ENCODE data around the gene CMC2.

Gene CMC2

DNA sequence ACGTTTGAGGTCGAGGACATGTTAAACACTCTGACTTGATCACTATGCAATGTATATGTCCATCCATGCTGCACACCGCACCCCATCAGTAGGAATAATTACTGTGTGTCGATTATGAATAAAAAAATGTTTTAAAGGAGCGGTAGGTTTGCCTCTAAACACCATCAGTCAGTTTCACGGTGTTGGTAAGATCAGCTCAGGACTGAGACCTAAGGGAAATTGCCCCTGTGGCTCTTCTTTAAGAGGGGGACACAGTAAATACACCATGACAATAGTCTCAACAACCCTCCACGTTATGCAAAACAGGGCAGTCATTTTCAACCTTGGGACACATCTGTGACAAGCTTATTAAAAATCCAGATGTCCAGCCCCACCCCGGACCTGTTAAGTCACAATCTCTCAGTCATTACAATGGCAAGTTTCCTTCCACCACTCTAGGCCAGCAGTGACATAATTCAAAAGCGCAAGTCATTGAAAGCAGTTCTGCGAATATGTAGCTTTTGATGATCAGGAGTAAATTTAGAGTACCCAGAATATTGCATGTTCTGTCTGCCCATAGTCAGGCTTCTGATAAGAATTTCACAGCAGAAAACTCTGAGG, 30.2 kb upstream of the CMC2 start:
- H3K4me3 ChIP-seq (ENCODE audit: low read depth, low read length), result peak overlapping the region; percentile 89
- H3K36me3 ChIP-seq (ENCODE audit: control insufficient read depth in 2 of 2, insufficient read depth in 1 of 2, low read length in 2 of 2), result peaks cover 0 to 45% of the 10 kb centered on the region in 2 experiments; a peak in 2 of 3 replicates
- H3K27ac ChIP-seq (ENCODE audit: extremely low read depth, low read depth, low read length), result no peak overlapping the region
- CTCF ChIA-PET, result interaction anchor here (0.6 to 1.5 kb wide), 9 partner anchors 9 to 288 kb away, joined by 3 to 7 read pairs (median 3); no protein-coding TSS in a partner anchor
- POLR2A ChIA-PET, result interaction anchor here (1.0 to 1.9 kb wide), 3 partner anchors 26 to 40 kb away, joined by 4 to 11 read pairs (median 4); partner anchors contain the start of genes C16orf46, CENPN and CMC2
- H3K4me1 ChIP-seq (ENCODE audit: control insufficient read depth, insufficient read depth, low read length), result peaks cover 3% of the 10 kb centered on the region; the same call in 1 of the 2 replicates
- no peaks in the 10 kb centered on the region for H3K9me3 ChIP-seq (ENCODE audit: control insufficient read depth, insufficient read depth, low read depth, low read length)
- TF ChIP-seq, protein P1, sequence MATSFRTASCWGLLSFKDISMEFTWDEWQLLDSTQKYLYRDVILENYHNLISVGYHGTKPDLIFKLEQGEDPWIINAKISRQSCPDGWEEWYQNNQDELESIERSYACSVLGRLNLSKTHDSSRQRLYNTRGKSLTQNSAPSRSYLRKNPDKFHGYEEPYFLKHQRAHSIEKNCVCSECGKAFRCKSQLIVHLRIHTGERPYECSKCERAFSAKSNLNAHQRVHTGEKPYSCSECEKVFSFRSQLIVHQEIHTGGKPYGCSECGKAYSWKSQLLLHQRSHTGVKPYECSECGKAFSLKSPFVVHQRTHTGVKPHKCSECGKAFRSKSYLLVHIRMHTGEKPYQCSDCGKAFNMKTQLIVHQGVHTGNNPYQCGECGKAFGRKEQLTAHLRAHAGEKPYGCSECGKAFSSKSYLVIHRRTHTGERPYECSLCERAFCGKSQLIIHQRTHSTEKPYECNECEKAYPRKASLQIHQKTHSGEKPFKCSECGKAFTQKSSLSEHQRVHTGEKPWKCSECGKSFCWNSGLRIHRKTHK (tag by site-specific recombination; IDR thresholded peaks at IDR 0.05), result no peak
- TF ChIP-seq PRDM1 (tag by site-specific recombination; IDR thresholded peaks at IDR 0.05), result 0 out of 2 replicates have a peak, but pooled peaks have one; percentile 34

DNA sequence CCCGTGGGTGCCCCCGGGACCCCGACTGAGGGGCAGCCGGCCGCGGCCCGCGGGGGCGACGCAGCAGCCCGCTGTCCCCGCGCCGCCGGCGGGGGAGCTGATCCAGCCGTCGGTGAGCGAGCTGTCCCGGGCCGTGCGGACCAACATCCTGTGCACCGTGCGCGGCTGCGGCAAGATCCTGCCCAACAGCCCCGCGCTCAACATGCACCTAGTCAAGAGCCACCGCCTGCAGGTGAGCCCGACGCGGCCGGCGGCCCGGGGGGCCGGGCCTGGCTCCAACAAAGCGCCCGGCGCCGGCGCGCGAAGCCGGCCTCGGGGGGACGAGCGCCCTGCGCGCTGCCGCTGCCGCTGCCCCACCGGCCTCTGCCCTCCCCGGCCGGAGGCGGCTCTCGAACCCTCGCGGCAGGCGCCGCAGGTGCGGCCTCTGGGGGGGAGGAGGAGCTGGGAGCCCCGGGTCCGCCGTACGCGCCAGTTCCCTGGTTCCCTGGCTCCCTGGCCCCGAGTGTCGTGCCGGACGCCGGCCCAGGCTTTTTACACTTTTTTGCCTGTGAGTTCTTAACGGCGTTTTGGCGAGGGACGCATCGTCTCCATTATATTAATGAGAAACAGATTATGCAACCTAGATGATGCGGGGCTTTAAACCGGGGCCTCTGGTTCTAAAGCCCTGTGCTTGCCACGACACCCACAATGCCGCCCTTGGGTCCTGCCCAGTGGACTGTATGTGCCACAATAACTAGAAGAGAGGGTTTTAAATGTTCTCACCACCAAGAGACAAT, 29.5 kb upstream of the CMC2 start:
- Histone ChIP-seq H3K27ac (ENCODE audit: extremely low read depth, low read depth, low read length) (peak overlapping the region; percentile 76; the same call in 1 of the 2 replicates), H3K36me3 (ENCODE audit: control insufficient read depth in 2 of 2, insufficient read depth in 1 of 2, low read length in 2 of 2) (peaks cover 0 to 42% of the 10 kb centered on the region in 2 experiments; a peak in 2 of 3 replicates), H3K4me1 (ENCODE audit: control insufficient read depth, insufficient read depth, low read length) (peaks cover 3% of the 10 kb centered on the region; the same call in 1 of the 2 replicates), H3K9me3 (ENCODE audit: control insufficient read depth, insufficient read depth, low read depth, low read length) (no peaks in the 10 kb centered on the region), H3K4me3 (ENCODE audit: low read depth, low read length) (peak overlapping the region; percentile 89)
- POLR2A ChIA-PET, result interaction anchor here (1.0 to 1.9 kb wide), 3 partner anchors 25 to 40 kb away, joined by 4 to 11 read pairs (median 4); partner anchors contain the start of genes C16orf46, CENPN and CMC2
- CTCF ChIA-PET, result interaction anchor here (0.6 to 2.6 kb wide), 28 partner anchors 9 to 700 kb away, joined by 3 to 24 read pairs (median 4); partner anchors contain the start of gene C16orf46
- TF ChIP-seq ZIC2 (tag by site-specific recombination; IDR thresholded peaks at IDR 0.05), result no peak
- TF ChIP-seq ZNF776 (tag by site-specific recombination; IDR thresholded peaks at IDR 0.05; ENCODE audit: borderline replicate concordance), result no peak
- TF ChIP-seq, protein P2, sequence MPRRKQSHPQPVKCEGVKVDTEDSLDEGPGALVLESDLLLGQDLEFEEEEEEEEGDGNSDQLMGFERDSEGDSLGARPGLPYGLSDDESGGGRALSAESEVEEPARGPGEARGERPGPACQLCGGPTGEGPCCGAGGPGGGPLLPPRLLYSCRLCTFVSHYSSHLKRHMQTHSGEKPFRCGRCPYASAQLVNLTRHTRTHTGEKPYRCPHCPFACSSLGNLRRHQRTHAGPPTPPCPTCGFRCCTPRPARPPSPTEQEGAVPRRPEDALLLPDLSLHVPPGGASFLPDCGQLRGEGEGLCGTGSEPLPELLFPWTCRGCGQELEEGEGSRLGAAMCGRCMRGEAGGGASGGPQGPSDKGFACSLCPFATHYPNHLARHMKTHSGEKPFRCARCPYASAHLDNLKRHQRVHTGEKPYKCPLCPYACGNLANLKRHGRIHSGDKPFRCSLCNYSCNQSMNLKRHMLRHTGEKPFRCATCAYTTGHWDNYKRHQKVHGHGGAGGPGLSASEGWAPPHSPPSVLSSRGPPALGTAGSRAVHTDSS (tag by site-specific recombination; IDR thresholded peaks at IDR 0.05), result no peak
- TF ChIP-seq, protein P3, sequence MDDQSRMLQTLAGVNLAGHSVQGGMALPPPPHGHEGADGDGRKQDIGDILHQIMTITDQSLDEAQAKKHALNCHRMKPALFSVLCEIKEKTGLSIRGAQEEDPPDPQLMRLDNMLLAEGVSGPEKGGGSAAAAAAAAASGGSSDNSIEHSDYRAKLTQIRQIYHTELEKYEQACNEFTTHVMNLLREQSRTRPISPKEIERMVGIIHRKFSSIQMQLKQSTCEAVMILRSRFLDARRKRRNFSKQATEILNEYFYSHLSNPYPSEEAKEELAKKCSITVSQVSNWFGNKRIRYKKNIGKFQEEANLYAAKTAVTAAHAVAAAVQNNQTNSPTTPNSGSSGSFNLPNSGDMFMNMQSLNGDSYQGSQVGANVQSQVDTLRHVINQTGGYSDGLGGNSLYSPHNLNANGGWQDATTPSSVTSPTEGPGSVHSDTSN (CRISPR knock-in tag; IDR thresholded peaks at IDR 0.05), result no peak
- TF ChIP-seq, protein P4, sequence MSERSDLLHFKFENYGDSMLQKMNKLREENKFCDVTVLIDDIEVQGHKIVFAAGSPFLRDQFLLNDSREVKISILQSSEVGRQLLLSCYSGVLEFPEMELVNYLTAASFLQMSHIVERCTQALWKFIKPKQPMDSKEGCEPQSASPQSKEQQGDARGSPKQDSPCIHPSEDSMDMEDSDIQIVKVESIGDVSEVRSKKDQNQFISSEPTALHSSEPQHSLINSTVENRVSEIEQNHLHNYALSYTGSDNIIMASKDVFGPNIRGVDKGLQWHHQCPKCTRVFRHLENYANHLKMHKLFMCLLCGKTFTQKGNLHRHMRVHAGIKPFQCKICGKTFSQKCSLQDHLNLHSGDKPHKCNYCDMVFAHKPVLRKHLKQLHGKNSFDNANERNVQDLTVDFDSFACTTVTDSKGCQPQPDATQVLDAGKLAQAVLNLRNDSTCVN (tag by site-specific recombination; optimal IDR thresholded peaks at IDR 0.05), result peak; percentile 44
- no peak for TF ChIP-seq ZNF211 (tag by site-specific recombination; IDR thresholded peaks at IDR 0.05; ENCODE audit: low read depth)
- TF ChIP-seq ZNF701 (tag by site-specific recombination; IDR thresholded peaks at IDR 0.05), result no peak
- TF ChIP-seq ZNF202 (tag by site-specific recombination; IDR thresholded peaks at IDR 0.05; ENCODE audit: borderline replicate concordance), result no peak
- no peak for TF ChIP-seq ZNF623 (tag by site-specific recombination; IDR thresholded peaks at IDR 0.05)
- TF ChIP-seq, protein P5, sequence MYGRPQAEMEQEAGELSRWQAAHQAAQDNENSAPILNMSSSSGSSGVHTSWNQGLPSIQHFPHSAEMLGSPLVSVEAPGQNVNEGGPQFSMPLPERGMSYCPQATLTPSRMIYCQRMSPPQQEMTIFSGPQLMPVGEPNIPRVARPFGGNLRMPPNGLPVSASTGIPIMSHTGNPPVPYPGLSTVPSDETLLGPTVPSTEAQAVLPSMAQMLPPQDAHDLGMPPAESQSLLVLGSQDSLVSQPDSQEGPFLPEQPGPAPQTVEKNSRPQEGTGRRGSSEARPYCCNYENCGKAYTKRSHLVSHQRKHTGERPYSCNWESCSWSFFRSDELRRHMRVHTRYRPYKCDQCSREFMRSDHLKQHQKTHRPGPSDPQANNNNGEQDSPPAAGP (tag by site-specific recombination; IDR thresholded peaks at IDR 0.05), result no peak
- no peak for TF ChIP-seq ZNF239 (tag by site-specific recombination; IDR thresholded peaks at IDR 0.05)
- TF ChIP-seq, protein P6, sequence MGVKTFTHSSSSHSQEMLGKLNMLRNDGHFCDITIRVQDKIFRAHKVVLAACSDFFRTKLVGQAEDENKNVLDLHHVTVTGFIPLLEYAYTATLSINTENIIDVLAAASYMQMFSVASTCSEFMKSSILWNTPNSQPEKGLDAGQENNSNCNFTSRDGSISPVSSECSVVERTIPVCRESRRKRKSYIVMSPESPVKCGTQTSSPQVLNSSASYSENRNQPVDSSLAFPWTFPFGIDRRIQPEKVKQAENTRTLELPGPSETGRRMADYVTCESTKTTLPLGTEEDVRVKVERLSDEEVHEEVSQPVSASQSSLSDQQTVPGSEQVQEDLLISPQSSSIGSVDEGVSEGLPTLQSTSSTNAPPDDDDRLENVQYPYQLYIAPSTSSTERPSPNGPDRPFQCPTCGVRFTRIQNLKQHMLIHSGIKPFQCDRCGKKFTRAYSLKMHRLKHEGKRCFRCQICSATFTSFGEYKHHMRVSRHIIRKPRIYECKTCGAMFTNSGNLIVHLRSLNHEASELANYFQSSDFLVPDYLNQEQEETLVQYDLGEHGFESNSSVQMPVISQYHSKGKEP (tag by site-specific recombination; IDR thresholded peaks at IDR 0.05), result no peak
- no peak for TF ChIP-seq ZNF558 (tag by site-specific recombination; IDR thresholded peaks at IDR 0.05)
- TF ChIP-seq ZNF266 (tag by site-specific recombination; IDR thresholded peaks at IDR 0.05; ENCODE audit: low read depth), result no peak
- TF ChIP-seq, protein P7, sequence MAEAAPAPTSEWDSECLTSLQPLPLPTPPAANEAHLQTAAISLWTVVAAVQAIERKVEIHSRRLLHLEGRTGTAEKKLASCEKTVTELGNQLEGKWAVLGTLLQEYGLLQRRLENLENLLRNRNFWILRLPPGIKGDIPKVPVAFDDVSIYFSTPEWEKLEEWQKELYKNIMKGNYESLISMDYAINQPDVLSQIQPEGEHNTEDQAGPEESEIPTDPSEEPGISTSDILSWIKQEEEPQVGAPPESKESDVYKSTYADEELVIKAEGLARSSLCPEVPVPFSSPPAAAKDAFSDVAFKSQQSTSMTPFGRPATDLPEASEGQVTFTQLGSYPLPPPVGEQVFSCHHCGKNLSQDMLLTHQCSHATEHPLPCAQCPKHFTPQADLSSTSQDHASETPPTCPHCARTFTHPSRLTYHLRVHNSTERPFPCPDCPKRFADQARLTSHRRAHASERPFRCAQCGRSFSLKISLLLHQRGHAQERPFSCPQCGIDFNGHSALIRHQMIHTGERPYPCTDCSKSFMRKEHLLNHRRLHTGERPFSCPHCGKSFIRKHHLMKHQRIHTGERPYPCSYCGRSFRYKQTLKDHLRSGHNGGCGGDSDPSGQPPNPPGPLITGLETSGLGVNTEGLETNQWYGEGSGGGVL (tag by site-specific recombination; IDR thresholded peaks at IDR 0.05), result peak; percentile 69
- no peak for TF ChIP-seq ZNF37A (tag by site-specific recombination; IDR thresholded peaks at IDR 0.05)
- TF ChIP-seq ZNF529 (tag by site-specific recombination; IDR thresholded peaks at IDR 0.05; ENCODE audit: insufficient replicate concordance), result no peak
